ENCODE data around the gene TCEA3.

GRCh38 chr1:23368562-23369334 lies 55.8 kb downstream of the TCEA3 start:
- TF ChIP-seq, protein P1, sequence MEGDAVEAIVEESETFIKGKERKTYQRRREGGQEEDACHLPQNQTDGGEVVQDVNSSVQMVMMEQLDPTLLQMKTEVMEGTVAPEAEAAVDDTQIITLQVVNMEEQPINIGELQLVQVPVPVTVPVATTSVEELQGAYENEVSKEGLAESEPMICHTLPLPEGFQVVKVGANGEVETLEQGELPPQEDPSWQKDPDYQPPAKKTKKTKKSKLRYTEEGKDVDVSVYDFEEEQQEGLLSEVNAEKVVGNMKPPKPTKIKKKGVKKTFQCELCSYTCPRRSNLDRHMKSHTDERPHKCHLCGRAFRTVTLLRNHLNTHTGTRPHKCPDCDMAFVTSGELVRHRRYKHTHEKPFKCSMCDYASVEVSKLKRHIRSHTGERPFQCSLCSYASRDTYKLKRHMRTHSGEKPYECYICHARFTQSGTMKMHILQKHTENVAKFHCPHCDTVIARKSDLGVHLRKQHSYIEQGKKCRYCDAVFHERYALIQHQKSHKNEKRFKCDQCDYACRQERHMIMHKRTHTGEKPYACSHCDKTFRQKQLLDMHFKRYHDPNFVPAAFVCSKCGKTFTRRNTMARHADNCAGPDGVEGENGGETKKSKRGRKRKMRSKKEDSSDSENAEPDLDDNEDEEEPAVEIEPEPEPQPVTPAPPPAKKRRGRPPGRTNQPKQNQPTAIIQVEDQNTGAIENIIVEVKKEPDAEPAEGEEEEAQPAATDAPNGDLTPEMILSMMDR (conservative IDR thresholded peaks at IDR 0.05 in 1 of 2, IDR thresholded peaks at IDR 0.05 in 1 of 2; ENCODE audit: extremely low read depth in 1 of 2, insufficient read depth in 1 of 2, low read depth in 1 of 2, low read length in 2 of 2), result peak in 1 of 2 donors; percentile 3
- TF ChIP-seq EZH2 (IDR thresholded peaks at IDR 0.05; ENCODE audit: borderline replicate concordance, low read length), result no peak
